Esophagus muscularis mucosa (tissue), 3 donors: Measurements from ENCODE around the gene CDNF.

Experiments
- POLR2A ChIP-seq: fragments of 450-650 bp; IDR thresholded peaks from one replicate; pipeline ENCODE4 v1.6.1; 2017; ENCODE audit warnings: antibody characterized with exemption, moderate library complexity, mild to moderate bottlenecking, low read depth
- POLR2AphosphoS5 ChIP-seq, 2 donors: sonication (generic); formaldehyde crosslinking; IDR thresholded peaks; one replicate each; pipeline ENCODE4 v1.6.1; 2017; ENCODE audit warnings: antibody characterized with exemption in 2 of 2
- TF ChIP-seq, protein P1 (sequence below), 3 experiments: fragments of 200-600 bp in 2 of 3; fragments of 450-650 bp in 1 of 3; sonication (generic) in 2 of 3; IDR thresholded peaks; one replicate each; pipeline ENCODE4 v1.5.1; 2017 to 2019; ENCODE audit warnings: antibody characterized with exemption in 3 of 3, mild to moderate bottlenecking in 2 of 3, moderate library complexity in 1 of 3

DNA sequence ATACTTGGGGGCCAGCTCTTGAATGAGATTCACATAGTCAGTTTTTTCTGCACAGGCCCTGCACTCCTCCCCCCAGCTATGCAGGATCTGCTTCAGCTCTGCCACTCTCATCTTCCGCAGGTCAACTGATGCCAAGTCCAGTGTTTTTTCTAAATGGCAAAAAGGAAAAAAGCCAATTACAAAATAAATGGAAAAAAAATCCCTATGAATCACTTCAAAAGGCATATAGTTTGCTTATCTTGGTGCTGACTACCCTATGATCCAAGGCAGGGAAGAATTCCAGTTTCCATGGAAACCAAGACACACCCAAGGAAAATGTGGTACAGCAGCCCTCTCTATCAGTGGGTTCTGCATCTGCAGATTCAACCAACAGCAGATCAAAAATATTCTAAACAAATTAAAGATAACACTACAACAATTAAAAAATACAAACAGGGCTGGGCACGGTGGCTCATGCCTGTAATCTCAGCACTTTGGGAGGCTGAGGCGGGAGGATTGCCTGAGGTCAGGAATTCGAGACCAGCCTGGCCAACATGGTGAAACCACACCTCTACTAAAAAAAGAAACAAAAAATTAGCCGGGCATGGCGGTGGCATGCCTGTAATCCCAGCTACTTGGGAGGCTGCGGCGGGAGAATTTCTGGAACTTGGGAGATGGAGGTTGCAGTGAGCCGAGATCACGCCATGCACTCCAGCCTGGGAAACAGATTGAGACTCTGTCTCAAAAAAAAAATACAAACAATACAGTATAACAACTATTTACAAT is 17.6 kb downstream of the CDNF start:
- TF ChIP-seq POLR2A (no peak), POLR2AphosphoS5 (IDR thresholded peaks at IDR 0.05) (no peak)
- TF ChIP-seq, protein P1, sequence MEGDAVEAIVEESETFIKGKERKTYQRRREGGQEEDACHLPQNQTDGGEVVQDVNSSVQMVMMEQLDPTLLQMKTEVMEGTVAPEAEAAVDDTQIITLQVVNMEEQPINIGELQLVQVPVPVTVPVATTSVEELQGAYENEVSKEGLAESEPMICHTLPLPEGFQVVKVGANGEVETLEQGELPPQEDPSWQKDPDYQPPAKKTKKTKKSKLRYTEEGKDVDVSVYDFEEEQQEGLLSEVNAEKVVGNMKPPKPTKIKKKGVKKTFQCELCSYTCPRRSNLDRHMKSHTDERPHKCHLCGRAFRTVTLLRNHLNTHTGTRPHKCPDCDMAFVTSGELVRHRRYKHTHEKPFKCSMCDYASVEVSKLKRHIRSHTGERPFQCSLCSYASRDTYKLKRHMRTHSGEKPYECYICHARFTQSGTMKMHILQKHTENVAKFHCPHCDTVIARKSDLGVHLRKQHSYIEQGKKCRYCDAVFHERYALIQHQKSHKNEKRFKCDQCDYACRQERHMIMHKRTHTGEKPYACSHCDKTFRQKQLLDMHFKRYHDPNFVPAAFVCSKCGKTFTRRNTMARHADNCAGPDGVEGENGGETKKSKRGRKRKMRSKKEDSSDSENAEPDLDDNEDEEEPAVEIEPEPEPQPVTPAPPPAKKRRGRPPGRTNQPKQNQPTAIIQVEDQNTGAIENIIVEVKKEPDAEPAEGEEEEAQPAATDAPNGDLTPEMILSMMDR (IDR thresholded peaks at IDR 0.05), result no peak
